Measurements from ENCODE around the gene CAPZA1.

DNA sequence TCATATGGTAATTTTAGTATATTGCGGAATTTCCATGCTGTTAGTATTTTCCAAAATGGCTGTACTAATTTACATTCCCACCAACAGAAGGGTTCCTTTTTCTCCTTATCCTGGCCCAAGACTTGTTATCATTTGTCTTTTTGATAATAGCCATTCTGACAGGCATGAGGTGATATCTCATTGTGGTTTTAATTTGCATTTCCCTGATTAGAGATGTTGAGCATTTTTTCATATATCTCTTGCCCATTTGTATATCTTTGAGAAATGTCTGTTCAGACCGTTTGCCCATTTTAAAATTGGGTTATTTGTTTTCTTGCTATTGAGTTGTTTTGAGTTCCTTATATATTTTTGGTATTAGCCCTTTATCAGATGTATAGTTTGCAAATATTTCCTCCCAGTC is 14.0 kb downstream of the CAPZA1 start:
- TF ChIP-seq EZH2 (IDR thresholded peaks at IDR 0.05; ENCODE audit: low read length, unreplicated experiment), result no peak
- TF ChIP-seq, protein P1, sequence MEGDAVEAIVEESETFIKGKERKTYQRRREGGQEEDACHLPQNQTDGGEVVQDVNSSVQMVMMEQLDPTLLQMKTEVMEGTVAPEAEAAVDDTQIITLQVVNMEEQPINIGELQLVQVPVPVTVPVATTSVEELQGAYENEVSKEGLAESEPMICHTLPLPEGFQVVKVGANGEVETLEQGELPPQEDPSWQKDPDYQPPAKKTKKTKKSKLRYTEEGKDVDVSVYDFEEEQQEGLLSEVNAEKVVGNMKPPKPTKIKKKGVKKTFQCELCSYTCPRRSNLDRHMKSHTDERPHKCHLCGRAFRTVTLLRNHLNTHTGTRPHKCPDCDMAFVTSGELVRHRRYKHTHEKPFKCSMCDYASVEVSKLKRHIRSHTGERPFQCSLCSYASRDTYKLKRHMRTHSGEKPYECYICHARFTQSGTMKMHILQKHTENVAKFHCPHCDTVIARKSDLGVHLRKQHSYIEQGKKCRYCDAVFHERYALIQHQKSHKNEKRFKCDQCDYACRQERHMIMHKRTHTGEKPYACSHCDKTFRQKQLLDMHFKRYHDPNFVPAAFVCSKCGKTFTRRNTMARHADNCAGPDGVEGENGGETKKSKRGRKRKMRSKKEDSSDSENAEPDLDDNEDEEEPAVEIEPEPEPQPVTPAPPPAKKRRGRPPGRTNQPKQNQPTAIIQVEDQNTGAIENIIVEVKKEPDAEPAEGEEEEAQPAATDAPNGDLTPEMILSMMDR (conservative IDR thresholded peaks at IDR 0.05; ENCODE audit: low read depth, low read length), result no peak

Measured in PC-3 (cell line).